ENCODE results near the gene DNAH7.

Gene DNAH7

GRCh38 chr2:195909926-195910325 is 158.7 kb downstream of the DNAH7 start:
- H3K36me3 ChIP-seq (replicated peaks), result no peaks in the 10 kb centered on the region
- no peak for DNase-seq
- no peaks in the 10 kb centered on the region for H3K27me3 ChIP-seq (replicated peaks)
- in situ Hi-C loops (cut with HindIII; ENCODE audit: low pct_ligation_motif_present, low sequenced_read_pairs), result no loop called here
- no peak overlapping the region for H3K4me3 ChIP-seq (ENCODE audit: low read depth, low read length)
- H3K27ac ChIP-seq, result no peak overlapping the region
- TF ChIP-seq, protein P1, sequence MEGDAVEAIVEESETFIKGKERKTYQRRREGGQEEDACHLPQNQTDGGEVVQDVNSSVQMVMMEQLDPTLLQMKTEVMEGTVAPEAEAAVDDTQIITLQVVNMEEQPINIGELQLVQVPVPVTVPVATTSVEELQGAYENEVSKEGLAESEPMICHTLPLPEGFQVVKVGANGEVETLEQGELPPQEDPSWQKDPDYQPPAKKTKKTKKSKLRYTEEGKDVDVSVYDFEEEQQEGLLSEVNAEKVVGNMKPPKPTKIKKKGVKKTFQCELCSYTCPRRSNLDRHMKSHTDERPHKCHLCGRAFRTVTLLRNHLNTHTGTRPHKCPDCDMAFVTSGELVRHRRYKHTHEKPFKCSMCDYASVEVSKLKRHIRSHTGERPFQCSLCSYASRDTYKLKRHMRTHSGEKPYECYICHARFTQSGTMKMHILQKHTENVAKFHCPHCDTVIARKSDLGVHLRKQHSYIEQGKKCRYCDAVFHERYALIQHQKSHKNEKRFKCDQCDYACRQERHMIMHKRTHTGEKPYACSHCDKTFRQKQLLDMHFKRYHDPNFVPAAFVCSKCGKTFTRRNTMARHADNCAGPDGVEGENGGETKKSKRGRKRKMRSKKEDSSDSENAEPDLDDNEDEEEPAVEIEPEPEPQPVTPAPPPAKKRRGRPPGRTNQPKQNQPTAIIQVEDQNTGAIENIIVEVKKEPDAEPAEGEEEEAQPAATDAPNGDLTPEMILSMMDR (IDR thresholded peaks at IDR 0.05; ENCODE audit: low read depth, low read length, missing control alignments), result no peak

GRCh38 chr2:195907474-195907873 is 161.2 kb downstream of the DNAH7 start:
- in situ Hi-C loops (cut with HindIII; ENCODE audit: low pct_ligation_motif_present, low sequenced_read_pairs), result no loop called here
- H3K27me3 ChIP-seq (replicated peaks), result no peaks in the 10 kb centered on the region
- DNase-seq, result no peak

GRCh38 chr2:195903956-195904355 is 164.7 kb downstream of the DNAH7 start:
- H3K27ac ChIP-seq, result no peak overlapping the region
- H3K4me3 ChIP-seq (ENCODE audit: low read depth, low read length), result no peak overlapping the region
- no peaks in the 10 kb centered on the region for H3K27me3 ChIP-seq (replicated peaks)
- no peak for DNase-seq
- TF ChIP-seq, protein P1 (IDR thresholded peaks at IDR 0.05; ENCODE audit: low read depth, low read length, missing control alignments), result no peak
- H3K36me3 ChIP-seq (replicated peaks), result no peaks in the 10 kb centered on the region
- in situ Hi-C loops (cut with HindIII; ENCODE audit: low pct_ligation_motif_present, low sequenced_read_pairs), result no loop called here

More at GRCh38 chr2:195907474-195907873, 161.2 kb downstream of the DNAH7 start:
- Histone ChIP-seq H3K27ac (no peak overlapping the region), H3K4me3 (ENCODE audit: low read depth, low read length) (no peak overlapping the region), H3K36me3 (replicated peaks) (no peaks in the 10 kb centered on the region)
- TF ChIP-seq, protein P1 (IDR thresholded peaks at IDR 0.05; ENCODE audit: low read depth, low read length, missing control alignments), result no peak

GRCh38 chr2:195902857-195903256 is 165.8 kb downstream of the DNAH7 start:
- Histone ChIP-seq H3K36me3 (replicated peaks) (no peaks in the 10 kb centered on the region), H3K27ac (no peak overlapping the region), H3K4me3 (ENCODE audit: low read depth, low read length) (no peak overlapping the region), H3K27me3 (replicated peaks) (no peaks in the 10 kb centered on the region)
- in situ Hi-C loops (cut with HindIII; ENCODE audit: low pct_ligation_motif_present, low sequenced_read_pairs), result no loop called here
- DNase-seq, result no peak
- TF ChIP-seq, protein P1 (IDR thresholded peaks at IDR 0.05; ENCODE audit: low read depth, low read length, missing control alignments), result no peak

DNA sequence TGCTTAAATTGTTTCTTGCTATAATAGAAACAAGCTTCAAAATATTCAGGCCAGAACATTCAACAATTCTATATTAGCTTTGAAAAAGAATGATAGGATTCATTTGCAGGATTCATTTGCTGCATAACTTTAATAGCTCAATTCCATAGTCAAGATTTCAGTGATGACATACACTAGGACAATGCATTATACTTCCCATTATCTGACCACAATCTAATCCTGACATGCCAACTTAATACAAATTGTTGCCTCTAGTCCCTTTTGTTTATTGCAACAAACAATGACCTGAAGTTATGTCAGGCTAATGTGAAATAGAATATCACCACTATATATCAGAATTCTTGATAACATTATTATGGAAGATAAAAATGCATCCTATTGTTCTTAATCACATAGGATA is 169.4 kb downstream of the DNAH7 start:
- Histone ChIP-seq H3K27me3 (replicated peaks) (no peaks in the 10 kb centered on the region), H3K4me3 (ENCODE audit: low read depth, low read length) (no peak overlapping the region), H3K27ac (peak overlapping the region; percentile 73), H3K36me3 (replicated peaks) (no peaks in the 10 kb centered on the region)
- TF ChIP-seq, protein P1 (IDR thresholded peaks at IDR 0.05; ENCODE audit: low read depth, low read length, missing control alignments), result no peak
- peak; percentile 7 for DNase-seq
- in situ Hi-C loops (cut with HindIII; ENCODE audit: low pct_ligation_motif_present, low sequenced_read_pairs), result no loop called here

GRCh38 chr2:195898505-195899191 is 170.0 kb downstream of the DNAH7 start:
- Histone ChIP-seq H3K36me3 (replicated peaks) (no peaks in the 10 kb centered on the region), H3K27me3 (replicated peaks) (no peaks in the 10 kb centered on the region), H3K27ac (peak overlapping the region; percentile 73), H3K4me3 (ENCODE audit: low read depth, low read length) (no peak overlapping the region)
- in situ Hi-C loops (cut with HindIII; ENCODE audit: low pct_ligation_motif_present, low sequenced_read_pairs), result no loop called here
- DNase-seq, result peak; percentile 99
- TF ChIP-seq, protein P1 (IDR thresholded peaks at IDR 0.05; ENCODE audit: low read depth, low read length, missing control alignments), result no peak

All from brain microvascular endothelial cell (primary cell).